ENCODE measurements around the gene SHROOM4.

The SHROOM4 gene

DNA sequence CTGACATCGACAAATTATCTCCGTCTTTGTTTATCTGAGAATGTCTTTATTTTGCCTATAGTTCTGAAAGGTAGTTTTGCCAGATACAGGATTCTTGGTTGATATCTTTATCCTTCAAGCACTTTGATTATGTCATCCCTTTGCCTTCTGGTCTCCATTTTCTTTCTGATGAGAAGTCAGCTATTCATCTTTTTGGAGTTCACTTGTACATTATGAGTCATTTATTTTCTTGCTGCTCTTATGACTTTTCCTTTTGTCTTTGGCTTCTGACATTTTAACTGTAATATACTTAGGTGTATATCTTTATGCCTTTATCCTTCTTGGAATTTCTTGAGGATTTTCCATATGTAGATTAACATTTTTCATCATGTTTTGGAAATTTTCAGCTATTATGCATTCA is 51.4 kb downstream of the SHROOM4 start:
- Mint-ChIP-seq H3K27me3 (ENCODE audit: low read depth) (no peaks in the 10 kb centered on the region), H3K9me3 (peaks cover 3% of the 10 kb centered on the region), H3K27ac (no peak overlapping the region), H3K4me3 (no peak overlapping the region), H3K4me1 (no peaks in the 10 kb centered on the region), H3K36me3 (ENCODE audit: low read depth) (peaks cover 5% of the 10 kb centered on the region)
- TF ChIP-seq, protein P1, sequence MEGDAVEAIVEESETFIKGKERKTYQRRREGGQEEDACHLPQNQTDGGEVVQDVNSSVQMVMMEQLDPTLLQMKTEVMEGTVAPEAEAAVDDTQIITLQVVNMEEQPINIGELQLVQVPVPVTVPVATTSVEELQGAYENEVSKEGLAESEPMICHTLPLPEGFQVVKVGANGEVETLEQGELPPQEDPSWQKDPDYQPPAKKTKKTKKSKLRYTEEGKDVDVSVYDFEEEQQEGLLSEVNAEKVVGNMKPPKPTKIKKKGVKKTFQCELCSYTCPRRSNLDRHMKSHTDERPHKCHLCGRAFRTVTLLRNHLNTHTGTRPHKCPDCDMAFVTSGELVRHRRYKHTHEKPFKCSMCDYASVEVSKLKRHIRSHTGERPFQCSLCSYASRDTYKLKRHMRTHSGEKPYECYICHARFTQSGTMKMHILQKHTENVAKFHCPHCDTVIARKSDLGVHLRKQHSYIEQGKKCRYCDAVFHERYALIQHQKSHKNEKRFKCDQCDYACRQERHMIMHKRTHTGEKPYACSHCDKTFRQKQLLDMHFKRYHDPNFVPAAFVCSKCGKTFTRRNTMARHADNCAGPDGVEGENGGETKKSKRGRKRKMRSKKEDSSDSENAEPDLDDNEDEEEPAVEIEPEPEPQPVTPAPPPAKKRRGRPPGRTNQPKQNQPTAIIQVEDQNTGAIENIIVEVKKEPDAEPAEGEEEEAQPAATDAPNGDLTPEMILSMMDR (IDR thresholded peaks at IDR 0.05; ENCODE audit: unreplicated experiment in 3 of 3) = no peak

DNA sequence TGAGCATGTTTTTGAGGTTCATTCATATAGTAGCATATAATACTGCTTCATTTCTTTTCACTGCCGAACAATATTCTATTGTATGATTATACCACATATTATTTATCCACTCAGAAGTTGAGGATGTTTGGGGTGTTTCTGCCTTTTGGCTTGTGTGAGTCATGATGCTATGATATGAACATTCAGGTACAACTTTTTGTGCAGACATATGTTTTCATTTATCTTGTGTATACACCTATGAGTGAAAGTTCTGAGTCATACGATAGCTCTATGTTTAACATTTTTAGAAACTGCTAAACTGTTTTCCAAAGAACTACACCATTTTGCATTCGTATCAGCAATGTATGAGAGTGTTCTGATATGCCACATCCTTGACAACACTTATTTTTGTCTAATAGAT is 57.7 kb downstream of the SHROOM4 start:
- H3K27me3 Mint-ChIP-seq (ENCODE audit: low read depth) = no peaks in the 10 kb centered on the region
- TF ChIP-seq, protein P1 (IDR thresholded peaks at IDR 0.05; ENCODE audit: unreplicated experiment in 3 of 3) = no peak
- H3K4me1 Mint-ChIP-seq = no peaks in the 10 kb centered on the region
- no peaks in the 10 kb centered on the region for H3K36me3 Mint-ChIP-seq (ENCODE audit: low read depth)
- H3K27ac Mint-ChIP-seq = no peak overlapping the region
- H3K9me3 Mint-ChIP-seq = no peaks in the 10 kb centered on the region
- H3K4me3 Mint-ChIP-seq = no peak overlapping the region

DNA sequence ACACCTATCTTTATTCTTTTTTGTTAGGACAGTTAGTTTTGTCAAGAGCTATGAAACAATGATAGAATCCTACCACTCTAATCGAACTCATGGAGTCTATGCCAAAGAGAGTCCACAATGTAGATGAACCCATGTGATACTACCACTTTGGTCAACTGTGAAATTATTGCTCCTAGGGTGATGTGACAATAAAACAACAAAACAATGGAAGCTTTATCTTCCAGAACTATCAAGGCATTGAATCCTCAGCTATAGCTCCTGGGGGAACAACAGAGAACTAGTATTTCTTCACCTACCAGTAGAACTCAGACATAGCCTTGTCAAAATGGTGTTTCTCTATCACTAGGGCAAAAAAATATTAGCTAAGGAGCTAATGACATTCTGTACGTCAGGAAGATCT is 62.9 kb downstream of the SHROOM4 start:
- H3K4me3 Mint-ChIP-seq = no peak overlapping the region
- H3K27ac Mint-ChIP-seq = no peak overlapping the region
- H3K9me3 Mint-ChIP-seq = no peaks in the 10 kb centered on the region
- H3K4me1 Mint-ChIP-seq = no peaks in the 10 kb centered on the region
- no peaks in the 10 kb centered on the region for H3K27me3 Mint-ChIP-seq (ENCODE audit: low read depth)
- no peaks in the 10 kb centered on the region for H3K36me3 Mint-ChIP-seq (ENCODE audit: low read depth)
- TF ChIP-seq, protein P1 (IDR thresholded peaks at IDR 0.05; ENCODE audit: unreplicated experiment in 3 of 3) = no peak

DNA sequence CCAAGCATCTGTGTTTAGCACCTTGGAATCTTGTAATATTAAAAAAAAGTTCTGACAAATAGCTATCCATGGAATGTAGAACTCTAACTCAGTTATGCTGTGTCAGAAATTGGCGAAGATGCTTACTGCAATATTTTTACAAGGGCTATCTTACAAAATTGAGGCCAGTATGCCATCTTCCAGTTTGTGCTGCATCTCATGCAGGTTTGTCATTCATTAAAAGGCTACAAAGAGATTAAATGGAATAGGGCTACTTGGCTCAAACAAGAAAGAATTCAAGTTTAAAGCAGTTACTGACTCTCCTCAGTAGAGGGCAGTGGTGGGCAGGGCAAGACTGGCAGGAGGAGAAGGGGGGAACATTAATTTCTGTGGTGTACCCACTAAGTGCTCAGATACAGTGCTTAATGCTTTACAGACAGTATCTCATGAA is 66.5 kb downstream of the SHROOM4 start:
- H3K27ac Mint-ChIP-seq = no peak overlapping the region
- H3K4me3 Mint-ChIP-seq = no peak overlapping the region
- TF ChIP-seq, protein P1 (IDR thresholded peaks at IDR 0.05; ENCODE audit: unreplicated experiment in 3 of 3) = peak; percentile 58 to 73 (median 66)
- peaks cover 6% of the 10 kb centered on the region for H3K36me3 Mint-ChIP-seq (ENCODE audit: low read depth)
- H3K9me3 Mint-ChIP-seq = peaks cover 7% of the 10 kb centered on the region
- peaks cover 10% of the 10 kb centered on the region for H3K4me1 Mint-ChIP-seq
- no peaks in the 10 kb centered on the region for H3K27me3 Mint-ChIP-seq (ENCODE audit: low read depth)

DNA sequence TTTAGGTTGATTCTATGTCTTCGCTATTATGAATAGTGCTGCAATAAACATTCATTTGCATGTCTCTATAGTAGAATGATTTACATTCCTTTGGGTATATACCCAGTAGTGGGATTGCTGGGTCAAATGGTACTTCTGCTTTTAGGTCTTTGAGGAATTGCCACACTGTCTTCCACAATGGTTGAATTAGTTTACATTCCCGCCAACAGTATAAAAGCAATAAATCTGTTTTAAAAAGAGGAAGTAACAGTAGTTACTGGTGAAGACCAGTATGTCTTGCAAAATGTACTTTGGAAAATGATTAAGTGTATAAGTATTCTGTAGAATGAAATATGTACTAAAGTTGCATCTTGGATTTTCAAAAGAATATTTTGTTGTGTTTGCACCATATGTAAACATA is 77.3 kb downstream of the SHROOM4 start:
- TF ChIP-seq, protein P1 (IDR thresholded peaks at IDR 0.05; ENCODE audit: unreplicated experiment in 3 of 3) = no peak
- H3K27me3 Mint-ChIP-seq (ENCODE audit: low read depth) = no peaks in the 10 kb centered on the region
- H3K27ac Mint-ChIP-seq = no peak overlapping the region
- H3K9me3 Mint-ChIP-seq = peaks cover 11% of the 10 kb centered on the region
- peaks cover 3% of the 10 kb centered on the region for H3K36me3 Mint-ChIP-seq (ENCODE audit: low read depth)
- H3K4me3 Mint-ChIP-seq = no peak overlapping the region
- H3K4me1 Mint-ChIP-seq = no peaks in the 10 kb centered on the region

DNA sequence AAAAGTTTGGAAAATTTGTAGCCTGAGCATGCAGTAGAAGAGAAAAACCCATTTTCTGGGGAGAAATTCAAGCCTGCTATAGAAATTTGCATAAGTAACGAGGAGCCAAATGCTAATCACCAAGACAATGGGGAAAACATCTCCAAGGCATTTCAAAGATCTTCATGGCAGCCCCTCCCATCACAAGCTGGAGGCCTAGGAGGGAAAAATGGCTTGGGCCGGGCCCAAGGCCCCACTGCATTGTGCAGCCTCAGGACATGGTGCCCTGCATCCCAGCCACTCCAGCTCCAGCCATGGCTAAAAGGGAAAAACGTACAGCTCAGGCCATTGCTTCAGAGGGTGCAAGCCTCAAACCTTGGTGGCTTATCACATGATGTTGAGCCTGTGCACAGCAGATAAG is 87.7 kb downstream of the SHROOM4 start:
- peaks cover 16% of the 10 kb centered on the region for H3K4me1 Mint-ChIP-seq
- no peak overlapping the region for H3K27ac Mint-ChIP-seq
- H3K9me3 Mint-ChIP-seq = peaks cover 21% of the 10 kb centered on the region
- H3K27me3 Mint-ChIP-seq (ENCODE audit: low read depth) = no peaks in the 10 kb centered on the region
- TF ChIP-seq, protein P1 (IDR thresholded peaks at IDR 0.05; ENCODE audit: unreplicated experiment in 3 of 3) = no peak
- peaks cover 10% of the 10 kb centered on the region for H3K36me3 Mint-ChIP-seq (ENCODE audit: low read depth)
- no peak overlapping the region for H3K4me3 Mint-ChIP-seq

All from nephron (organoid).